Placental epithelial cell (primary cell): ENCODE data around the gene SLC4A5. TPM values are rescaled to one million over a fixed set of nuclear protein-coding genes. Genes with fewer than 3 reads are reported as not detected.

Source experiments
- small RNA-seq: library from RNA; depleted of rRNA; stranded (forward); fragments of <200 nt; gene quantifications from one replicate; pipeline ENCODE3, GENCODE V24; 2012
- total RNA-seq: library from RNA; depleted of rRNA; stranded (reverse); fragments of >200 nt; gene quantifications from 2 replicates; pipeline ENCODE4 v1.2.3, GENCODE V29; 2012

SLC4A5 gene
- total RNA-seq = 1.2 and 1.6 TPM in 2 replicates

DNA sequence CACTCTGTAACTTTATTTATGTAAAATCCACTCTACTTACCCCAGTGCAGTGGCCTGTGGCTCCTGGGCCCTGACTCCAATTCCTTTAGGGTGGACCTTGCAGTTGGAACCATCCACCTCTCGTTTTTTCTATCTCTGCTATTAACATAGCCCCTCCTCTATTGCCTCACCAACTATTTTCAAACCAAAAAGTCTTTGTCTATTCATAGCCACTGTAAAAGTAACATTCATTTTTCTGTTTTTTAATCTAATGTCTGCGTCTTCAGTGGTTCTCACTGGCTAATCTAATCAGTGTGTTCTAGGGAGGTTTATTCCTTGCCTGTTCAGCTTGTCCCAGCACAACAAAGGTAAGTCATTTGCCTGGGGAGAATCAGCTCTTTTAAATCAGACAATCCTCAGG is at the start of gene SLC4A5:
SLC4A5 (minus strand) TSS at position 101 of the 400 bp plus-strand sequence. CDS start 28,393 bp downstream, outside the sequence.

GRCh38 chr2:74379851-74380789 is 36.9 kb upstream of the SLC4A5 start, which contains the start of gene DCTN1:
DCTN1 (minus strand) TSS chr2:74380311; CDS start chr2:74380037, 274 bp downstream.

DNA sequence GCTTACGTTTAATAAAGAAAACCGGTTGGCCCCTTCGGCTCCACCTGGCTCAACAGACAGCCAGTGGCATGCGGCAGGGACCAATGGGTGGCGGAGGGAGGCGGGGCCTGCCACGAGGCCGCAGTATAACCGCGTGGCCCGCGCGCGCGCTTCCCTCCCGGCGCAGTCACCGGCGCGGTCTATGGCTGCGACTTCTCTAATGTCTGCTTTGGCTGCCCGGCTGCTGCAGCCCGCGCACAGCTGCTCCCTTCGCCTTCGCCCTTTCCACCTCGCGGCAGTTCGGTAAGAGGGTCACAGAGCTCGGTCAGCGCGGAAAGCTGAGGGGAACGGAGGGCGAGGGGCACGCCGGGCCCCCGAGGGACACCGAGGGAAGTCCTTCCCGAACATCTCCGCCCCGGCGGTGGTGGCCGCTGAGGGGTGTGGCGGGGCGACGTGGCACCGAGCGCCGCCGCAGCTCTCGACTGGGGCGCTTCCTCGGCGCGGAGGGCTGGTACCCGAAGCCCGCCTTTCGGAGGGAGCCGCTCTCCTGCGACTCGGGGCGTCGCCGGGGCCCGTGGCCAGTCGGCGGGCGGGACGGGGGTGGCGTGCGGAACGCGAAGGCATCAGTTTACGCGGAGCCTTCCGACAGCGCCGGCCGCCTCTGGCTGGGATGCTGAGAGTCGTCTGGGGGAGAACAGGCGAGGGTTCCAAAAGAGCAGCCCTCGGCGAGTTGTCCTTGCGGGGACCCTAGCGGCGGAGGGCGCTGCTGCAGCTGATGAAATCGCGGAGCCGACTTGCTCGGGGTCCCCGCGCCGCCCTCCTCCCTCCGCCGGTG is 144.5 kb downstream of the SLC4A5 start, which contains the start of gene MTHFD2:
MTHFD2 (plus strand) TSS at position 155 of the 814 bp plus-strand sequence; CDS start at position 182, 27 bp downstream.

DNA sequence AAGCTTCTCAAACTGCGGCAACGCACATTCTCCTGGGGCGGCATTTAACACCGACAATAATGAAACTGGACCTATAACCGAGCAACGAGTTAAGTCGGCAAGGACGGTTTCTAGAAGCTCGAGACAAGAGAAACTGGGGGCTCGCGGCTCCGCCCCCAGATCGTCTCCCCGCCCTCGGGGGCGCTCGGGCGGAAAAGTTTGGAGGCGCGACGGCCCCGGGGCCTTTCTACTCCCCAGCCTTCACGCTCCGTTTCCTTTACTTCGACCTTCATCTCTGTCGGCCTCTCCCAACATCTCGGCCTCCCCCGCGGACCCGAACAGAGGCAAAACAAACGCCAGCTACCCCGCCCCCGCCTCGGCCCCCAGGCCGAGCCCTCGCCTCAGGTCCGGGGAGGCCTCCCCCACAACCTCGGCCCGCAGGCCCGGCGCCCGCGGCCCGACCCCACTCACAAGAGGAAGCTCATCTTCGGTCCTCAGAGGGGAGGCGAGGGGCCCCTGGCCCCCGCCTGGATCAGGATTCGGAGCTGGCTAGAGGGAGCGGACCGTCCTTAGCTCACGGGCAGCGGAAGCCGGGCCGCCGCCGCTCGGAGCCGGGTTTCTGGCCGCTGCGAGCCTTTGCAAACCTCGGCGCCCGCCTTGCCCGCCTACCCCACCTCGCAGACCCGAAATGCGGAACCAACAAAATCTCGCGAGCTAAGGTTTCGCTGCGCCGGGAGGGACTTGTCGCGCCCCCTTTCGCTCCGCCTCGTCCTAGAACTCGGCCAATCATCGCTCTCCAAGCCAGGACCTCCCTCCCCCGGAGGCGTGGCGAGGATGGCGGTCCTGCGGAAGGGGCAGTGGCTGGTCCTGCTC is 164.8 kb downstream of the SLC4A5 start, which contains the start of gene MOB1A:
MOB1A (minus strand) TSS at position 669 of the 852 bp plus-strand sequence; CDS start at position 464, 205 bp downstream.

Small RNA genes within 50 kb of the gene (small RNA-seq; reads per million reads assigned to genes)
- not detected for gene RNU6-542P
- not detected for gene TAF13P2

Other genes with a start within 250 kb of the SLC4A5 start
- gene BOLA3, start 195.5 kb downstream of the SLC4A5 start, total RNA-seq = 16.9 and 35.7 TPM in 2 replicates
- gene MOB1A, start 164.5 kb downstream of the SLC4A5 start, total RNA-seq = 67.5 and 121 TPM in 2 replicates
- 79.7 and 114 TPM in 2 replicates for gene MTHFD2, start 144.8 kb downstream of the SLC4A5 start, total RNA-seq
- 135 and 148 TPM in 2 replicates for gene DCTN1, start 36.9 kb upstream of the SLC4A5 start, total RNA-seq
- 3.1 and 4.1 TPM in 2 replicates for gene C2orf81, start 78.2 kb upstream of the SLC4A5 start, total RNA-seq
- 27.9 and 43.5 TPM in 2 replicates for gene WDR54, start 78.3 kb upstream of the SLC4A5 start, total RNA-seq
- 76.2 and 119 TPM in 2 replicates for gene RTKN, start 98.5 kb upstream of the SLC4A5 start, total RNA-seq
- gene INO80B, start 111.7 kb upstream of the SLC4A5 start, total RNA-seq = 15.7 and 18.1 TPM in 2 replicates
- gene WBP1, start 115.0 kb upstream of the SLC4A5 start, total RNA-seq = 74.5 and 130 TPM in 2 replicates
- 55.7 and 92.6 TPM in 2 replicates for gene MOGS, start 122.0 kb upstream of the SLC4A5 start, total RNA-seq
- 24.1 and 31.8 TPM in 2 replicates for gene MRPL53, start 129.3 kb upstream of the SLC4A5 start, total RNA-seq
- gene CCDC142, start 139.6 kb upstream of the SLC4A5 start, total RNA-seq = 28.7 and 43.6 TPM in 2 replicates
- 20.4 and 23.6 TPM in 2 replicates for gene TTC31, start 139.7 kb upstream of the SLC4A5 start, total RNA-seq
- gene LBX2, start 156.2 kb upstream of the SLC4A5 start, total RNA-seq = 1.8 and 7.9 TPM in 2 replicates
- gene PCGF1, start 164.3 kb upstream of the SLC4A5 start, total RNA-seq = 19.6 and 22.9 TPM in 2 replicates
- not detected in 2 replicates for gene TLX2, start 171.0 kb upstream of the SLC4A5 start, total RNA-seq
- 0.33 and 0.39 TPM in 2 replicates for gene DQX1, start 182.8 kb upstream of the SLC4A5 start, total RNA-seq
- gene AUP1, start 186.3 kb upstream of the SLC4A5 start, total RNA-seq = 71.5 and 128 TPM in 2 replicates
- 34.9 and 40.0 TPM in 2 replicates for gene HTRA2, start 186.5 kb upstream of the SLC4A5 start, total RNA-seq
- 0.39 TPM in 1 of 2 replicates, not detected in the other for gene LOXL3, start 210.5 kb upstream of the SLC4A5 start, total RNA-seq
- 4.9 and 5.5 TPM in 2 replicates for gene DOK1, start 211.3 kb upstream of the SLC4A5 start, total RNA-seq